Subcutaneous adipose tissue (tissue), 4 donors: Measurements from ENCODE around the gene VPS26C. TPM values are rescaled to one million over a fixed set of nuclear protein-coding genes. Genes with fewer than 3 reads are reported as not detected.

Experiments
- total RNA-seq, 4 donors: library from RNA; depleted of rRNA; stranded (reverse); fragments of >200 nt; gene quantifications; one replicate each; pipeline ENCODE4 v1.1.0, GENCODE V29; 2016
- TF ChIP-seq, protein P1 (sequence below): fragments of 450-650 bp; IDR thresholded peaks from one replicate; pipeline ENCODE4 v1.5.1; 2016; ENCODE audit warnings: low read depth, mild to moderate bottlenecking, control low read depth, antibody characterized with exemption, moderate library complexity

VPS26C gene
- total RNA-seq, 4 donors from 2014 or later = 67.8 to 102 (median 78.9) TPM

DNA sequence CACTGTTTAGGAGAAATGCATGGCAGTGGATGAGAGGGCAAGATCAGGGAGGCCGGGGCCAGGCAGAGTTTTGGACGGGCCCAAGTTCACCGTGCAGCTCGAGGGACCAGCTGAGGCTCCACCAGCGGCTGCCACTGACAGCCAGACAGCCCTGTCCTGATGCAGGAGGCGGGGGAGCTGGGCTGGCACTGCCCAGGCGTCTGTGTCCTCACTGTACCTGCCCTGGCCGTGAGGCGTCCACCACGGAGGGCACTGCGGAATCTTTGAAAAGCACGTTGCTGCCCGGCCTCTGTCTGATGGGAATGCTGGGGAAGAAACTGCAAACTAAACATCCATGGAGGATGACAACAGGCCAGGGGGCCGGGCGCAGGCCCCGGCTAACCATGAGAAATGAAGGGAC is 35.5 kb downstream of the VPS26C start:
- TF ChIP-seq, protein P1, sequence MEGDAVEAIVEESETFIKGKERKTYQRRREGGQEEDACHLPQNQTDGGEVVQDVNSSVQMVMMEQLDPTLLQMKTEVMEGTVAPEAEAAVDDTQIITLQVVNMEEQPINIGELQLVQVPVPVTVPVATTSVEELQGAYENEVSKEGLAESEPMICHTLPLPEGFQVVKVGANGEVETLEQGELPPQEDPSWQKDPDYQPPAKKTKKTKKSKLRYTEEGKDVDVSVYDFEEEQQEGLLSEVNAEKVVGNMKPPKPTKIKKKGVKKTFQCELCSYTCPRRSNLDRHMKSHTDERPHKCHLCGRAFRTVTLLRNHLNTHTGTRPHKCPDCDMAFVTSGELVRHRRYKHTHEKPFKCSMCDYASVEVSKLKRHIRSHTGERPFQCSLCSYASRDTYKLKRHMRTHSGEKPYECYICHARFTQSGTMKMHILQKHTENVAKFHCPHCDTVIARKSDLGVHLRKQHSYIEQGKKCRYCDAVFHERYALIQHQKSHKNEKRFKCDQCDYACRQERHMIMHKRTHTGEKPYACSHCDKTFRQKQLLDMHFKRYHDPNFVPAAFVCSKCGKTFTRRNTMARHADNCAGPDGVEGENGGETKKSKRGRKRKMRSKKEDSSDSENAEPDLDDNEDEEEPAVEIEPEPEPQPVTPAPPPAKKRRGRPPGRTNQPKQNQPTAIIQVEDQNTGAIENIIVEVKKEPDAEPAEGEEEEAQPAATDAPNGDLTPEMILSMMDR = no peak

DNA sequence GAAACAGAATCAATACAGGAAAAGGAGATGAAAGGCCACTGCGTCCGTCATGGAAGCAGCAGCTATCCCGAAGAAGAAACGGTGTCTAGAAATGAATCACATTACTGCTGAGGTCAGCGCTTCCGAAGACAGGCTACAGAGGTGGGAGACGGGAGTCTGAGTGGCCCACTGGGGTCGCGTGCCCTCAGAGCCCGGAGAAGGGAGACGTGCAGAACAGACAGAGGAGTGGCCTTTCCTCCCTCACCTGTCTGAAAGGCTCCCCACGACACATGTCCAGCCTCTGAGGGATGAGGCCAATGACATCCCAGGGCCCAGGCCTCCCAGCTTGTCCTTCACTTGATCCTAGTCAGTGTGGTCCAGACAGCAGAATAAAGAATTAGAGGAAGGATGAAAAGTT is 35.9 kb downstream of the VPS26C start:
- TF ChIP-seq, protein P1 = no peak

DNA sequence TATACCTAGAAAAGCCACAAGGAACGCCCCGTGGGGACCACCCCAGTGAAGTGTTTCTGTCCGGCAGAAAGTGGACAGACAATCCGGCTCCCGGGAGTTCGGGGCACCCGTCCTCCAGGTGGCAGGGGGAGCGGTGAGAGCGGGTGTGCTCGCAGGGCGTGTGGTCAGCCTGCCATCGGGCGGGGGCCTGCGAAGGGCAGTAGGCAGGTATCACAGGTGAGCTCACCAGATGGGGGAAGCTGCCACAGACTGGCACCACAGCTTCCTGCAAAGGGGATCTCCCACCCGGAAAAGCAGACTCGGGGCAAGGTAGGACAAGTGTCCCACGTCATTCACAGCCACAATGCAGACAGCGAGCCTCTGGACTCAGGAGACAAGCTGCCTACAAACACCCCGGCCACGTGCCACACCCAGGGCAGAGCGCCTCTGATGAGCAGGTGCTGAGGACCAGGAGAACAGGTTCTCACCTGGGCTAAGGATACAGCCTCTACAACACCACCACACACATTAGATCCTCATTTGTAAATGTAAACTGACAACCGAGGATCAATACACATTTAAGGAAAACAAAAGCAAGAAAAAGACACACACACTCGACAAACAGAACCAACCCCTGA is 36.4 kb downstream of the VPS26C start:
- TF ChIP-seq, protein P1 = no peak

DNA sequence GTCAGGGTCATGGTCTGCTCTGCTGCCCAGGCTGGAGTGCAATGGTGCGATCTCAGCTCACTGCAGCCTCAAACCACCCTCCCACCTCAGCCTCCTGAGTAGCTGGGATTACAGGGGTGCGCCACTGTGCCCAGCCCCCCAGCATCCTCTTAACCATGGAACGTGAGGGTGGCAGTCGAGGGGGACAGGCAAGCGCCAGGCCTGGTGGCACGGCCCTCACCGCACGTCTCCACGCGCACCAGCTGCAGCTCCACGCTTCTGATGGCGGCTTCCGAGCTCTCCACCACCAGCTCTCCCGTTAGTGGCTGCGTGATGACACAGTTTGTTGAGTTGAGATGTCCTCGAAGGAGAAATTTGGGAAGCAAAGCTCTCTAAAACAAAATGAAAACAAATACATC is 39.1 kb downstream of the VPS26C start:
- TF ChIP-seq, protein P1 = no peak

DNA sequence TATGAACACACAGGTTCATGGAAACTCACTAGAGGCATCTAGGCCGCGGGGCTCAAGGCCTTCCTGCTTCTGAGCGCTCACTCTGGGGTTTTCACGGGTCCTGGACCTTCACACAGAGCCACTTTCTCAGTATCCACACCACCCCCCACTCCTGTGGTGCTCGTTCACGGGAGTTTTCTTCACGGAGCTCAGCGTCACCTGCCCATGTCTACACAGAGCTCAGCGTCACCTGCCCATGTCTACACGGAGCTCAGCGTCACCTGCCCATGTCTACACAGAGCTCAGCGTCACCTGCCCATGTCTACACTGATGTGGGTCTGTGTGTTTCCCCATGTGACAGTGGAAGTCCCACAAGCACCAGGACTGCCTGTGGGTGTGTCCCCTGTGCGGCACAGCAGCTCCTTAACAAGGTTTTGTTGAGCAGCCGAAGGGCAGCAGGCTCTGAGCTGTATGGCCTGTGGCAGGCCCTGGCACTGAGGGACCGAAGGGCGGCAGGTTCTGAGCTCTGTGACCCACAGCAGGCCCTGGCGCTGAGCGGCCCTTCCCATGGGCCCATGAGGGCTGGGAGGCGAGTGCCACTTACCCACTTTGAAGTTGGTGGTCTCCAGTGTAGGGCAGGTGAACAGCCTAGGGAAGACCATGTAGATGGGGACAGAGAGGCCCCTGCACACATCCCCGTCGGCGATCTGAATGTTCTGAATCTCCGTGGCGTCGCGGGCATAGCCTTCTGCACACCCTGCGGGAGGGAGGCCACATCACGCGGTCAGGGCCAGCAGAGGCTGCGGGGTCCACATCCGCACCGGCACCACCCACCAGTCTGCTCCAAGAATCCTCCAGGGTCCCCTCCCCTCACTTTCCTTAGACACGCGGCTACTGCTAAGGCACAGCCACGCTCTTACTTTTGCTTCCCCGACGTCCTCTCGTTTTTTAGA is 39.8 kb downstream of the VPS26C start:
- TF ChIP-seq, protein P1 = no peak

DNA sequence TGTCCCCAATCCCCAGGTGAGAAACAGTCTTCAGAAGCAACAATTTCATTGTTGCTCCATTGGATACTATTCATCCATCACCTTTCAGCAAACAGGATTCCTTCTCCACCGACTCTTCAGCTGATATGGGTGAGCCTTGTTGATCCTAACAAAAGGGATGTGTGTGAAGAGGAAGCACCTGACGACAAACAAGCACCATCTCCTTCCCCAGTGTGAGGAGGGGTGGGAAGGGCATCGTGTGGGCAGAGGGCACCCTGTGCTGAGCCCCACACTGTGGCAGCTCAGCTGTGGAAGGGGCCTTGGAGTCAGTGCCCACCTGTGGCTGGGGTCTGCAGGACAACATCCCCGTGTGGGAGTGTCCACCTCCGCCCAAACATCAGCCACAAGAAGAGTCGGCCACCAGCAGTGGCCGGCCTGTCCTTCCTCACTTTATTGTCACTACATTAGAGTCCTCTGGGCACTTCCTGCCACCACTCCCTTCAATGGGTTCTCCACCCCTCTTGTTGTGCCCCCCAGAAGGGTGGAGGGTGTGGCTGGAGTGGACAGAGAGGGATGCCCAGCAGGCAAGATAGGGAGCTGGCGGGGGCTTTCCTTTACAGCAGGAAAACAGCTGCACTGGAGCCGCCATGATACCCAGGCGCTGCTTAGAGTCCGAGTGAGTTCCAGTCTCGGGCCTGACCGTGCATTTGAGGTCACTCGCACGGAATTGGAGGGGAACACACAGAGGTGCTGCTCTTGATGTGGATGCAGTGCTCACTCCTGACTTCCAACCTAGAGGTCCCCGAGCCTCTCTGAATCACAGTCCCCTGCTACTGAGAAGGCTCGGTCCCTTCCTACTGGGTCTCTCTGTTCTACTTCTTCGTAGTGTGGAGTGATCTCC is 40.9 kb downstream of the VPS26C start:
- TF ChIP-seq, protein P1 = no peak
